GM18499 (cell line): ENCODE results near the gene SYNE2.
"Not testable (repeated sequence)": the region's sequence is repeated elsewhere in the genome, so short reads cannot be mapped to it uniquely, and the experiment has no call there.

ENCODE experiments used
- ATAC-seq: cut with Tn5 transposase; IDR thresholded peaks from one replicate; pipeline ENCODE4 v1.9.1; 2021; ENCODE audit warnings: moderate number of reproducible peaks; ENCODE audit not compliant: insufficient read depth, unreplicated experiment

The SYNE2 gene

DNA sequence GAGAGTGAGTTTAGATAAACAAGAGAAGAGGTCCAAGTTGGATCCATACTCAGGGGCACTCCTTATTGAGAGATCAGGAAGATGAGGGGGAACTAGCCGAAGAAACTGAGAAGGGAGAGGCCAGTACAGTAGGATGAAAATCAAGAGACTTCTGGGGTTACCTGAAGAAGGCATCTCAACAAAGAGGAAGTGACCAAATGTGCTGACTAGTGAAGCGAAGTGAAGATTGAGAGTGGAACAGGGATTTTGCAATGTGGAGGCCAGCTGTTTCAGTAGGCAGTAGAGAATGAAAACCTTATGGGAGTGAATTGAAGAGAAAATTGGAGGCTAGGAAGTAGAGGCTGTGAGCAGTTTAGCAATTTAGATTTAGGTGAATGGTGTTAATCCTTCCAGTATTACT, 153.0 kb downstream of the SYNE2 start:
- ATAC-seq, result no peak

DNA sequence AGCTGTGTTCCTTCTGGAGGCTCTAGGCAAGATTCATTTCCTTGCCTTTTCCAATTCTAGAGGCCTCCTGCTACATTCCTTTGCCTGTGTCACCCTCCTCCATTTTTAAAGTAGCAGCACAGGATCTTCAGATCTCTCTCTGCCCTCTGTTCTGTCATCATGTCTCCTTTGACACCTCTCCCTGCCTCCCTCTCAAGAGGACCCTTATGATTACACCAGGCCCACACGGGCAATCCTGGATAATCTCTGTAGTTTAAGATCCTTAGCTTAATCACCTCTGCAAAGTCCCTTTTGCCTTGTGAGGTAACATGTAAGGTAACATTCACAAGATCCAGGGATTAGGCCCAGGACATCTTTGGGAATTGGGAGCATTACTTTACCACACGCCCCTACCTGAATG, 155.2 kb downstream of the SYNE2 start:
- no peak for ATAC-seq

GRCh38 chr14:64012003-64012402, 159.2 kb downstream of the SYNE2 start:
- no peak for ATAC-seq

DNA sequence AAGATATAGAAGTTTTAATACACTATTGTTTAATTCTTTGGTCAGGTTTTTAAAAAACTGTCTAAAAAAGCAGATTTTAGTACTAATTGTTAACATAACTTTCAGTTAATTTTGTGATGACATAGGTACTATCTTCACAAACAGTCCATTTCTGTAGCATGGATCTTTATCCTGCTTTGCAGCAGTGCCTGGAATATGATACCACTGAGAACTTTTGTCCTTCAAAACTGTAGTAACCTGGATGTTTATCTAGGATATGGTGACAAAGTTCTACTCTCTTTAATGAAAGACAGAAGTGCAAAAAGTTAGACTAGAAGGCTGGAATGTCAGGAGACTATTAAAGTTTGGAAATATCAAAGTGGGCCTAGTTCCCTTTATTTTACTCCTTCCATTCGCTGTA, 159.9 kb downstream of the SYNE2 start:
- no peak for ATAC-seq

DNA sequence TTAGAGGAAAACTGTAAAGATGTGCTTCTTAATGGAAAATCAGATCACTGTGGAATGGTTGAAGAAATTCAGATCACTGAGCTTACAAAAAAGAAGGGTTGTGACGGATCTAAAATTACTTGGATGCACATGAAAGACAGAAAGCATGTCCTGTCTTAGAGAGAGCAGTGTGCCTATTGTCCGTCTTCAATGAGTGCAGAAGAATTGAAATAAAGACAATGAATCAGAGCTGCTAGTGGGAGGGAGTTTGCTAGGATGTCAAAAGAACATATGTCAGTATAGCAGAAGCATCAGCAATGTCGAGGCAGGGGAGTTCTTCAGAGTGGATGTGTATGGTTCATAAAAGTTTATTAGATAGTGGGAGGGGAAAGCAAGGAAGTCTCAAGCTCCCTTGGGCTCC, 172.7 kb downstream of the SYNE2 start:
- ATAC-seq, result no peak

GRCh38 chr14:64026600-64026999, 173.8 kb downstream of the SYNE2 start:
- ATAC-seq, result no peak

- no peak for ATAC-seq
Observed at GRCh38 chr14:64035143-64035542, 182.3 kb downstream of the SYNE2 start.

GRCh38 chr14:64037869-64038745, 185.3 kb downstream of the SYNE2 start:
- ATAC-seq, result not testable (repeated sequence)

GRCh38 chr14:64038841-64039542, 186.2 kb downstream of the SYNE2 start:
- no peak for ATAC-seq

- no peak for ATAC-seq
Observed at GRCh38 chr14:64040044-64040443, 187.2 kb downstream of the SYNE2 start.

DNA sequence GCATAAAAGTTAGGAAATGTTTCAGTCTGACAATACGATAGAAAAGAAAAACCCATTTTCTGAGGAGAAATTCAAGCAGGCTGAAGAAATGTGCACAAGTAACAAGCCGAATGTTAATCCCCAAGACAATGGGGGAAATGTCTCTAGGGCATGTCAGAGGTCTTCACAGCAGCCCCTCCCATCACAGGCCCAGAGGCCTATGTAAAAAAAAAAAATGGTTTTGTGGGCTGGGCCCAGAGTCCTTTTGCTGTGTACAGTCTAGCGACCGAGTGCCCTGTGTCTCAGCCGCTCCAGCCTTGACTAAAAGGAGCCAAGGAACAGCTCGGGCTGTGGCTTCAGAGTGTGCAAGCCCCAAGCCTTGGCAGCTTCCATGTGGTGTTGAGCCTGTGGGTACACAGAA, 190.5 kb downstream of the SYNE2 start:
- not testable (repeated sequence) for ATAC-seq

DNA sequence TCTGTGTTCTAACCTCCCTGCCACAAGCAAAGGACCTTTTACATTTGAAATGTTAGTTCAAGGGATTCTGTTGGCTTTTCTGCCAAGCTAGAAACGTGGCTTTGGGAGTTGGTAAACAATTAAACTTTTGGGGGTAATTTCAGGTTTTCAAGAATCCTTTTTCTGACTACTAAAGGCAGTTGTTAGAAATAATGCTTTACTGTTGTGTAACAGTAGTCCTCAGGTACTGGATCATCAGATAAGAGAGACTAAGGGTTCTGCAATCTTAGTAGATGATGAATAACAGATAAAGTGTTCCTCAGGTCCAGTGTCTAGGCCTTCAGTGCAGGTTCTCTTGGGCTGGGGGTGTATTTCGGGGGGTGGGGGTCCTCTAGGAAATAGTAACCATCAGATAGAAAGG, 192.3 kb downstream of the SYNE2 start:
- no peak for ATAC-seq

- no peak for ATAC-seq
Observed at GRCh38 chr14:64049616-64050381, 197.0 kb downstream of the SYNE2 start.

DNA sequence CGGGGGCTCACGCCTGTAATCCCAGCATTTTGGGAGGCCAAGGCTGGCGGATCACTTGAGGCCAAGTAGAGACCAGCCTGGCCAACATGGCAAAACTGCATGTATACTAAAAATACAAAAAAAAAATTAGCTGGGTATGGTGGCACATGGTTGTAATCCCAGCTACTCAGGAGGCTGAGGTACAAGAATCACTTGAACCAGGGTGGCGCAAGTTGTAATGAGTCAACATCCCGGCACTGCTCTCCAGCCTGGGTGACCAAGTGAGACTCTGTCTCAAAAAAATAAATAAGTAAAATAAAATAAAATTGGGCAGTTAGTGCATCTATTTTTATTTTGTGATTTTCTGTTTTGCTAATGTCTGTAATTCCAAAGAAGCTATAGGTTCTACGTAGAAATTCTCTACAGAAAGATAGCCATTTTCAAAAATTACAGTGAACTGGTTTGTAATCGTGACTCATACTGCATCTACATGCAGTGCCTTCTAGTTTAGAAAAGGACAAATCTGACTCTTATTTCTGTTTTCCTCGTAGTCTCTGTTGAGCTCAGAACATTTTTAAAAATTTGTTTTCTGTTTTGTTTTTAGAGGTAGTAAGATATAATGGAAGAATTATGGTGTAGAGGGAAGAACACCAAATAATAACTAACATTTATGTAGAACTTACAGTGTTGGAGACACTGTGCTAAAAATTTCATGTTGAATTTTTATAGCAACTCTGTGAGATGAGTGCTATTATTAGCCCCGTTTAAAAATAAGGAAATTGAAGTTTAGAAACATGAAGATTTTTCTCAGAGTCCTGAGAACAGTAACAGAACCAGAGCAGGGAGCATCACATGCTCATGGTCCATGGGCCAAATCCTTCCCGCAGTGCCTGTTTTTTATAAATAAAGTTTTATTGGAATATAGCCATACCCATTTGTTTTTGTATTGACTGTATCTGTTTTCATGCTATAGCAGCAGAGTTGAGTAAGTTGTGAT, 201.2 kb downstream of the SYNE2 start:
- ATAC-seq, result no peak

DNA sequence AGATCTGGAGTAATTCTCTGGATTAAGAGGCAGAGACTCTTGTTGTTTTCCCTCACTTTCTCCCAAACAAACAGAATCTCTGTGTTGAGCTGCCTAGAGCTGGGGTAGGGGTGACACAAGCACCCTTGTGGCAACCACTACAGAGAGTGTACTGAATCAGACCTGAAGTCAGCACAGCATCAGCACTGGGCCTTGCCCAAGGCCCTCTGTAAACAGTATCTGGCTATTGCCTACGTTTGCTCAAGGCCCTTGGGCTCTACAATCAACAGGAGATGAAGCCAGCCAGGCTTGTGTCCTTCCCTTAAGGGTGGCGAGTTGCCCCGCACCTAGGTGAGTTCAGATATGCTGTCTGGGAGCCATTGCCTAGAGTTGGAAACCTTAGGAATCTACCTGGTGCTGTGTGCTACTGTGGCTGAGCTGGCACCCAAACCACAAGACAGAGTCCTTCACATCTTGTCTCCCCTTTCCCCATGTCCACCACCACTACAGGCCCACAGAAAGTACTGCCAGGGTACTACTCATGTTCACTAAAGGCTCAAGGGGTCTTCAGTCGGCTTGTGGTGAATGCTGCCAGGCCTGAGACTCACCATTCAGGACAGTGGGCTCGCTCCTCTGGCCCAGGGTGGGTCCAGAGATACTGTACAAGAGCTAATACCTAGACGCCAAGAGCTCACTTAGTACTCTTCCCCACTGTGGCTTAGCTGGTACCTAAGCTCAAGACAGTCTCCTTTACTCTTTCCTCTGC, 206.8 kb downstream of the SYNE2 start:
- ATAC-seq, result no peak

DNA sequence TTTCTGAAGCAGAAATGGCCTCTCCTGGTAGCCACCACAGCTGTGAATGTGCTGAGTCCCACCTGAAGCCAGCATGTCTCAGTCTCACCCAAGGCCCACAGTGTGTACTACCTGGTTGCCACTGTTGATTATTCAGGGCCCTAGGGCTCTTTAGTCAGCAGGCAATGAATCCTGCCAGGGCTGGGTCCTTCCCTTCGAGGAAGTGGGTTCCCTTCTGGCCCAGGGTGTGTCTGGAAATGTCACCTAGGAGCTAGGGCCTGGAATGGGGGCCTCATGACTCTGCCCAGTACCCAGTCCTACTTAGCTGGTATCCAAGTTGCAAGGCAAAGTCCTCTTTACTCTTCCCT, 207.4 kb downstream of the SYNE2 start:
- no peak for ATAC-seq

GRCh38 chr14:64060648-64061096, 207.9 kb downstream of the SYNE2 start:
- ATAC-seq, result no peak

- ATAC-seq, result no peak
Observed at GRCh38 chr14:64061115-64061514, 208.3 kb downstream of the SYNE2 start.

- ATAC-seq, result no peak
Observed at GRCh38 chr14:64061706-64062105, 208.9 kb downstream of the SYNE2 start.
